DMS 273 (cell line): Measurements from ENCODE around the gene SPAST.
"Not testable (repeated sequence)": the region's sequence is repeated elsewhere in the genome, so short reads cannot be mapped to it uniquely, and the experiment has no call there.

Experiments
- DNase-seq: peaks from one replicate; lab custom pipeline; 2025; ENCODE audit not compliant: unreplicated experiment; lab: John Stamatoyannopoulos, UW

The SPAST gene, protein sequence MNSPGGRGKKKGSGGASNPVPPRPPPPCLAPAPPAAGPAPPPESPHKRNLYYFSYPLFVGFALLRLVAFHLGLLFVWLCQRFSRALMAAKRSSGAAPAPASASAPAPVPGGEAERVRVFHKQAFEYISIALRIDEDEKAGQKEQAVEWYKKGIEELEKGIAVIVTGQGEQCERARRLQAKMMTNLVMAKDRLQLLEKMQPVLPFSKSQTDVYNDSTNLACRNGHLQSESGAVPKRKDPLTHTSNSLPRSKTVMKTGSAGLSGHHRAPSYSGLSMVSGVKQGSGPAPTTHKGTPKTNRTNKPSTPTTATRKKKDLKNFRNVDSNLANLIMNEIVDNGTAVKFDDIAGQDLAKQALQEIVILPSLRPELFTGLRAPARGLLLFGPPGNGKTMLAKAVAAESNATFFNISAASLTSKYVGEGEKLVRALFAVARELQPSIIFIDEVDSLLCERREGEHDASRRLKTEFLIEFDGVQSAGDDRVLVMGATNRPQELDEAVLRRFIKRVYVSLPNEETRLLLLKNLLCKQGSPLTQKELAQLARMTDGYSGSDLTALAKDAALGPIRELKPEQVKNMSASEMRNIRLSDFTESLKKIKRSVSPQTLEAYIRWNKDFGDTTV

DNA sequence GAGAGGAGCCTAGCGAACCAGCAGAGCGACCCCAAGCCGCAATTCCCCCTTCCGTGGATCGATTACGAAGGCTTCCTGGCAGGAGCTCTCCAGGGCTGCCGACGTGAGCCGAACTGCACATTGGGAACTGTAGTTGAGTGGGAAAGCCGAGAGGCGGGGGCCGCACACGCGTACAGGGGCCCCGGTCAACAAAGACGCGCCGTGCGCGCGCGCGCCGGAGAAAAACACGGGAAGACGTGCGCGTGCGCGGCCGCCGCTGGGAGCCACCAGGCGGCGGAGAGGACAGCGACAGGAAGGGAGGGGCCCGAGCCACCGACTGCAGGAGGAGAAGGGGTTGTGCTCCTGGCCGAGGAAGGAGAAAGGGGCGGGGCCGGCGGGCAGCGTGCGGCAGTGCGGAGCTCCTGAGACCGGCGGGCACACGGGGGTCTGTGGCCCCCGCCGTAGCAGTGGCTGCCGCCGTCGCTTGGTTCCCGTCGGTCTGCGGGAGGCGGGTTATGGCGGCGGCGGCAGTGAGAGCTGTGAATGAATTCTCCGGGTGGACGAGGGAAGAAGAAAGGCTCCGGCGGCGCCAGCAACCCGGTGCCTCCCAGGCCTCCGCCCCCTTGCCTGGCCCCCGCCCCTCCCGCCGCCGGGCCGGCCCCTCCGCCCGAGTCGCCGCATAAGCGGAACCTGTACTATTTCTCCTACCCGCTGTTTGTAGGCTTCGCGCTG lies at the start of gene SPAST:
TSS of gene SPAST (plus strand) at position 247 of the 711 bp plus-strand sequence. CDS start at position 523, 276 bp downstream.
- DNase-seq = peak; percentile 99

DNA sequence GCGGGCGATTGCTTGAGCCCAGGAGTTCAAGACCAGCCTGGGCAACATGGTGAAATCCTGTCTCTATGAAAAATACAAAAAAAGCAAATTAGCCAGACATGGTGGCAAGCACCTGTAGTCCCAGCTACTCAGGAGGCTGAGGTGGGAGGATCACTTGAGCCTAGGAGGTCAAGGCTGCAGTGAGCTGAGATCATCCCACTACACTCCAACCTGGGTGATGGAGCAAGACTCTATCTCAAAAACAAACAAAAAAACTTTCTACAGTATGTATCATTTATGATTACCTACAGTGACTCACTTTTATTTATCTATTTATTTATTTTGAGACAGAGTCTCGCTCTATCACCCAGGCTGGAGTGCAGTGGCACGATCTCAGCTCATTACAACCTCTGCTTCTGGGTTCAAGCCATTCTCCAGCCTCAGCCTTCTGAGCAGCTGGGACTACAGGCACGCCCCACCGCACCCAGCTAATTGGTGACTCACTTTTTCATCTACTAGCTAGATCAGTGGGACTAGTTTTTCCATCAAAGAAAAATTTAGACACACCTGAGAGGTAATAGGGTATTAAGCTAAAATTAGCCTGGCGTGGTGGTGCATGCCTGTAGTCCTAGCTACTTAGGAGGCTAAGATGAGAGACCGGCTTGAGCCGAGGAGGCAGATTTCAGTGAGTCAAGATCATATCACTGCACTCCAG lies 44.4 kb upstream of the SPAST start:
- DNase-seq = peak; percentile 4

DNA sequence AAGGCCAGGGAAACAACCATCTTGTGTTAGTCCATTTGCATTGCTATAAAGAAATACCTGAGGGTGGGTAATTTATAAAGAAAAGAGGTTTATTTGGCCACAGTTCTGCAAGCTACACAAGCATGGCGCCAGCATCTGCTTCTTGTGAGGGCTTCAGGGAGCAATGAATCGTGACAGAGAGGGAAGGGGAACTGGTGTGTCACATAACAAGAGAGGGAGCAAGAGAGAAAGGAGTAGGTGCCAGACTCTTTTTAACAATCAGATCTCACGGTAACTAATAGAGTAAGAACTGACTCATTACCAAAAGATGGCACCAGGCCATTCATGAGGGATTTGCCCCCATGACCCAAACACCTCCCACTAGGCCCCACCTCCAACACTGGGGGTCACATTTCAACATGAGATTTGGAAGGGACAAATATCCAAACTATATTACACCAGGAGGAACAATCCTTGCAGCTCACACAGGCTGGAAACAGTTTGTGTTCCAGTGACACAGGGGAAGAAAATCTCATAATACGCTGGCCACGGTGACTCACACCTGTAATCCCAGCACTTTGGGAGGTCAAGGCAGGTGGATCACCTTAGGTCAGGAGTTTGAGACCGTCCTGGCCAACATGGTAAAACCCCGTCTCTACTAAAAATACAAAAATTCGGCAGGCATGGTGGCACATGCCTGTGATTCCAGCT lies 29.0 kb upstream of the SPAST start:
- not testable (repeated sequence) for DNase-seq

DNA sequence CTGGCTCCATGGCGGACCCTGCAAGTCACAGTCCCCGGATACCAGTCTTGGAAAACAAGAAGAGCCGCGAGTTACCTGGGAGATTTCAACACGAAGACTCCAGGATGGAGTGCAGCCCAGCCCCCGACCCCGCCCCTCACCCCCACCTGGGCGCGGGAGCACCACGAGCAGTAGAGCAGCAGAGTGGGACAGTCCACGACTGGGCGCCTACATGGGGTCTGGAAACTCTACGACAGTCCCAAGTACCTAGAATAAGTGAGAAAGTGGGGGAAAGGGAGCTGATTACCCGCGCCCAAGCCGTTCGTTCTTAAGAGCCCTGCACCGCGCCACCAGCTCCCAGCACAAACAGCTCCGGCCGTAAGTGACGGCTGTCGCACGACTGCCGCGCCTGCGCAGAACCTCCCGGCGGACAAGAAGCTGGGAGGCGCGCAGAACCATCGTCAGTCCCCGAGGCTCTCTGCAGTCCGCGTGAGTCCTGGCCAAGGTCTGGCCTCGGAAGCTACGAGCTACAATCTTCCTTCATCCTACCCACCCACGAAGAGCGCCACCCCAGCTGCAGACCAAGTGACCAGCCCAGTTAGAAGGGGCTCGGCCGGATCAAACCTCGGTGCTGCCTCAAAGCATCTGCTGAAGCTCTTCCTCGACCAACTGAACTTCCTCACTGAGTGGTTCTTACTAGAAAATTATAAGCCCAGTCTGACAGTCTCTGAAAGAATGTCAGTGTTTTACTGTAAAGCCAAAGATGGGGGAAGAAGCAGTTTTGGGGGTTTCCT lies 23.7 kb upstream of the SPAST start, which contains the start of gene DPY30:
TSS of gene DPY30 (minus strand) at position 359 of the 773 bp plus-strand sequence. CDS start at position 10, 349 bp downstream.
- peak; percentile 97 for DNase-seq

DNA sequence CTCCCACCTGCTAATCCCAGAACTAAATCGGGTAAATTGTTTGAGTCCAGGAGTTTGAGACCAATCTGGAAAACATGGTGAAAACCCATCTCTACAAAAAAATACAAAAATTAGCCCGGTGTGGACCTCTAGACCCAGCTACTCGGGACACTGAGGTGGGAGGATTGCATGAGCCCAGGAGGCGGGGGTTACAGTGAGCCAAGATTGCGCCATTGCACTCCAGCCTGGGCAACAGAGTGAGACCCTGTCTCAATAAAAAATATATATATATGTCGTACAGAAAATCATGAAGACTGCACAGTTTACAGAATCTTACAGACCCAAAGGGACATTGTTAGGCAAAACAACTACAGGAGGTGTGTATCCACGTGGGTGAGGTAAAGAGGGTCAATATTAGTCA lies 19.8 kb upstream of the SPAST start:
- DNase-seq = no peak

DNA sequence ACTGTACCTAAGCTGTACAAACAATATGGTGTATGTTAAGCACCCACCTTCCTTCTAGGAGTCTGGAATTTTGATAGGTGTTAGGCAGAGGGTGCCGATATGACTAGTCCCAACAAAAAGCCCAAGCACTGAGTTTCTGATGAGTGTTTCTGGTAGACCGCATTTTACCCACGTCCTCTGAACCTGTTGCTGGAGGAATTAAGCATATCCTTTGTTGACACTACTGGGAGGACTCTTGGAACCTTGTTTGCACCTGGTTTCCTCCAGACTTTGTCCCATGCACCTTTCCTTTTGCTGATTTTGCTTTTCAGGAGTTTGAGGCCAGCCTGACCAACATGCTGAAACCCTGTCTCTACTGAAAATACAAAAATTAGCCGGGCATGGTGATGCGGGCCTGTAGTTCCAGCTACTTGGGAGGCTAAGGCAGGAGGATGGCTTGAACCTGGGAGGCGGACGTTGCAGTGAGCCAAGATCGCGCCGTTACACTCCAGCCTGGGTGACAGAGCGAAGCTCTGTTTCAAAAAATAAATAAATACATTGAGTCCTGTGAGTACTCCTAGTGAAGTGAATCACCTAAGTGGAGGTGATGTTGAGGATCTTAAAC lies 11.4 kb upstream of the SPAST start:
- DNase-seq = no peak

DNA sequence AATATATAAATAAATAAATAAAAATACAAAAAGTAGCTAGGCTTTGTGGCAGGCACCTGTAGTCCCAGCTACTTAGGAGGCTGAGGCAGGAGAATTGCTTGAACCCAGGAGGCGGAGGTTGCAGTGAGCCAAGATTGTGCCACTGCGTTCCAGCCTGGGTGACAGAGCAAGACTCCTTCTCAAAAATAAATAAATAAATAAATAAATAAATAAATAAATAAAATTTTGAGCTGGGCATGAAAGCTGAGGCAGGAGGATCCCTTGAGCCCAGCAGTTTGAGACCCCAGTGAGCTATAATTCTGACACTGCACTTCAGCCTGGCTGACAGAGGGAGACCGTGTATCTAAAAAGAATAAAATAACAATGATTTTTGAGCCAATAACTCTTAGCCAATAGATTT lies 8.8 kb upstream of the SPAST start:
- not testable (repeated sequence) for DNase-seq

DNA sequence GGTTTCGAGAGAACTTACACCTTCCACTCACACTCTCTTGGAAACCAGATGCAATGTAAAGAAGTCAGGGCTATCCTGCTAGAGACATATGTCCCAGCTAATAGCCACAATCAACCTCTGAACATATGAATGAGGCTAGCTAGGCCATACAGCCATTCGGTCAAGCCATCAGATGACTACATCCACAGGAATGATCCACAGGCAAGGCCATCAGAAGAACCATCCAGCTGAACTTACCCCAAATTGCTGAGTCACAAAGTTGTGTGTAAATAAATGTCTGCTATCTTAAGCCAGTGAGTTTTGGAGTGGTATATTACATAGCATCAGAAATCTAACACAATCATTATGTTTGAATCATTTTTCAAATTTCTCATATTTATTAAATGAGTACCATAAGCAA lies 5.2 kb upstream of the SPAST start:
- no peak for DNase-seq

DNA sequence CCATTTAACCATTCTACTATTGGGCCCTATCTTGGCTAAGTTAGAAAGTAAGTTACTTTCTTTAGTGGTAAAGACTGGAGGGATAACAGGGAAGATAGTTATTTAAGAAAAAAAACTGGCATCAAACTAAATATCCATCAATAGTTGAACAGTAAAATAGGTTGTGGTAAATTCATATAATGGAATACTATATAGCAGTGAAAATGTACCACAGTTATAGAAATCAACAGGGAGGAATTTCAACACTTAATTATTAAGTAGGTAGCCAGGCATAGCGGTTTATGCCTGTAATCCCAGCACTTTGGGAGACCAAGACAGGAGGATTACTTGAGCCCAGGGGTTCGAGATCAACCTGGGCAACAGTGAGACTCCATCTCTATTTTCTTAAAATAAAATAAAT lies 3.1 kb upstream of the SPAST start:
- DNase-seq = no peak

DNA sequence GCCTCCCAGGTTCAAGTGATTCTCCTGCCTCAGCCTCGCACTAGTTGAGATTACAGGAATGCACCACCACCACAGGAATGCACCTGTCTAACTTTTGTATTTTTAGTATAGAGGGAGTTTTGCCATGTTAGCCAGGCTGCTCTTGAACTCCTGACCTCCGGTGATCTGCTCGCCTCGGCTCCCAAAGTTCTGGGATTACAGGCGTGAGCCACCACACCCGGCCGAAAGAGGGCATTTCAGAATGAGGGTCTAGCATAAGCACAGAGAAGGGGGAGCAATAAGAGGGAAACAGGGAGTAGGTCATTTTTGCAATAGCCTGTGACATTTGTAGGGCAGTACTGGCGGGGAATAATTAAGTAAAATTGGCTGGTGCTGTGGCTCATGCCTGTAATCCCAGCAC lies 1.9 kb upstream of the SPAST start:
- no peak for DNase-seq

DNA sequence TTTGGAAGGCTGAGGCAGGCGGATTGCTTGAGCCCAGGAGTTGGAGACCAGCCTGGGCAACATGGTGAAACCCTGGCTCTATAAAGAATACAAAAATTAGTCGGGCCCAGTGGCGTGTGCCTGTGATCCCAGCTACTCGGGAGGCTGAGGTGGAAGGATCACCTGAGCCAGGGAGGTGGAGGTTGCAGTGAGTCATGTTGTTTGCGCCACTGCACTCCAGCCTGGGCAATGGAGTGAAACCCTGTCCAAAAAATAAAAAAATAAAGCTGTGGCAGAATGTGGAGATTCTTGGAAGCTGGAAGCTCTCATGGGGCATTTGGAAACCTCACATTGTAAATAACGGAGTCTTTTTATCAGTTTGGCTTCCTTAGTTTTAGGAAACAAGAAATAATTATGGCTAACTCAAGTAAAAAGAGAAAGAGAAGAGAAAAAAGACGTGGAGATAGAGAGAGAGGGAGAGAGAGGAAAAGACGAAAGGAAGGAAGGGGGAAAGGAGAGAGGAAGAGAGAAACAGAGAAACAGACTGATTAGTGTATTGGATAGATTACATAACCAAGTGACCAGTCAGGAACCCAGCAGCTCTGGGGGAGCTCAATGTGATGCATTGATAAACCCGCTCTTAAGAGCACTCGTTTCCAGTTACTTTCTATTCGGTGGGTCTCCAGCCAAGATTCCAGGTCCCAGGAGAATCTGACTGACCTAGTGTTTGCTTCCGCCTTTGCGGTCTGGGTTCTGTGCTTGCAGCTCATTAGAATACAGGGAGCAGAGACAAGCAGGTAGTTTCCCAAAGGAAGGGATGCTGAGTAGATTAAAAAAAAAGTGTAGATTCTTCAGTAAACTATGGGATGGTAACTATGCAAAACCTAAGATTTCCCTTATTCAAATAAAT lies 1.1 kb upstream of the SPAST start:
- peak; percentile 80 for DNase-seq

DNA sequence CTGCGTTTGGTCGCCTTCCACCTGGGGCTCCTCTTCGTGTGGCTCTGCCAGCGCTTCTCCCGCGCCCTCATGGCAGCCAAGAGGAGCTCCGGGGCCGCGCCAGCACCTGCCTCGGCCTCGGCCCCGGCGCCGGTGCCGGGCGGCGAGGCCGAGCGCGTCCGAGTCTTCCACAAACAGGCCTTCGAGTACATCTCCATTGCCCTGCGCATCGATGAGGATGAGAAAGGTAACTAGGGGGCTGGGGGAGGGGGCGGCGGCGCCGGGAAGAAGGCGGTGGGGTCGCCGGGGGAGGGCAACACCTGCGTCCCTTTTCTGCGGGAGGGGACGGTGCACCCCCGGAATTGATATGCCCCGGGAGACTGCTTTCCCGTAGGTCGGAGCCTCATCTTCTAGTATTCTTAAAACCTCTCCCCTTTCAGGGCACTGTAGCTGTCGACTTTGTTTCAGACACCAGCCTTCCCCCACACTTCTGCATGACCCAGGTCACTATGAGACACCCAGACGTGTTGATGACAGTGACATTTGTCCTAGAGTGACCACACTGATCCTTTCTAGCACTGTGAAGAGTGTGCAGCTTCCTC lies 755 bp downstream of the SPAST start:
- DNase-seq = no peak

DNA sequence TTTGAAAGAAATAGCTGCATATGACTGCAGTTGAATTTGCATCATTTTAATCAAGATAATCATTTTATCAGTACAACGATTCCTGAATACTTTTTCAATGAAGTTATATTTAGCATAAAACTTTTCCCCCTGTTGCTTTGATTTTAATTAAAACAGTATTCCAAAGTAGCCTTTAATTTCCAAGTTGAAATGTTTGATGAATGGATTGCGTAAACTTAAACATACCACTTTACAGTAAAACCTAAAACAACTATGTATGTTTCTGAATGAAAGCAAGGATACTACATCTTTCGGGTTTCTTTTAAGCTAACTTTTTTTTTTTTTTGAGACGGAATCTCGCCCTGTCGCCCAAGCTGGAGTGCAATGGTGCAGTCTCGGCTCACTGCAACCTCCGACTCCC lies 1.4 kb downstream of the SPAST start:
- no peak for DNase-seq

DNA sequence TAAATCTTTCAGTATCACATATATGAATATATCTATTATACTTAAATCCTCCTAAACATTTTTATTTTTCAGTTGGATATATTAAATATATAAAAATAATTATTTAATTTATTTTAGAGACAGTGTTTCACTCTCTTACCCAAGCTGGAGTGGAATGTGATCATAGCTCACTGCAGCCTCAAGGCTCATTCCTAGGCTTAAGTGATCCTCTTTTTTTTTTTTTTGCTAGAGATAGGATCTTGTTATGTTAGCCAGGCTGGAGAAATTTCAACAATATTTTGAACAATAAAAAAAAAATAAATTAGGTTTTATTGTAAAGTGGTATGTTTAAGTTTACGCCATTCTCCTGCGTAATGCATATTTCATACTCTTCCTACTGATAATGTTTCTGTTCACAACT lies 4.2 kb downstream of the SPAST start:
- DNase-seq = no peak

DNA sequence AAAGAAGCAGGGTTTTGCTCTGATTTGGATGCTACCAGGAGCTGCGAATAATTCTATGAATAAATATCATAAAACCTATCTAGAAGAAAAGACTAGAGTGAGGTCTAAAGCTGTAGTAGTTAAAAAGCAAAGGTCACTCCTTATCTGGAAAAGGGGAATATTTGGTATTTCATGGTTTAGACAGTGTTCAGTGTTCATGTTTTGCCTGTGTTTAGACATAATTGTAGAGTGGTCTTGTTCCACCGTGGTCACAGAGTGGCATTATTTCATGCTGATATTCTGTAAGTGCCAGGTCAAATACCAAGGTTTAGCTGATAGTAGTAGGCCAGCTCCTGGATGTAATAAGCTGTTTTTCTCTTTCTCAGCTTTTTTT lies 10.8 kb downstream of the SPAST start:
- no peak for DNase-seq

DNA sequence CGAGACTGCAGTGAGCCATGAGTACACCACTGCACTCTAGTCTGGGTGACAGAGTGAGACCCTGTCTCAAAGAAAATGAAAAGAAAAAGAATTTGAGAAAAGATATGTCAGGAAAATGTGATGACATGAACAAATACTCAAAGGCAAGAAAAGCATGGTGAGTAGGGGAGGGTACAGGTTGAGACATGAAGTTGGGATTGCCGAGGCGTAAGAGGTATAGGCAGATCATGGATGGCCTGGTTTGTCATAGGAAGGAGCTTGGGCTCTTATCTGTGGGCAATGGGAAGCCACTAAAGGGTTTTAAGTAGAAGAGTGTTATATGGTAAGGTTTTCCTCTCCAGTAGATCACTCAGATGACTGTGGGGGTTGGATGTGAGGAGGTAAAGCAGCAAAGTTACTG lies 32.3 kb downstream of the SPAST start:
- no peak for DNase-seq

DNA sequence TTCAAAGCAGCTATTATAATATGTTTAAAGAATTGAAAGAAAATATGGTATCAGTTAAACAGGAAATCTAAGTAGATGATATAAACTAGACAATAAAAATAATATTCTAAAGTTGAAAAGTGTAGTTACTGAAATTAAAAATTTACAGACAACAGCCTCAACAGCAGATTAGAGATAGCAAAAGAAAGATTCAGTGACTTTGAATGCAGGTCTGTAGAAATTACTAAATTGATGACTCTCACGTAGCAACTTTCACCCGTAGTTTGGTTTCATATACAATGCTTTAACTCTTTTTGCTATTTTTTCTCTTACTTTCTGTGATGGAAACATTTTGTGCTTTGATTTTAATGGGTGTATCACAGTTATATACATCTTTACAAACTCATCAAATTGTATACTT lies 44.8 kb downstream of the SPAST start:
- no peak for DNase-seq

DNA sequence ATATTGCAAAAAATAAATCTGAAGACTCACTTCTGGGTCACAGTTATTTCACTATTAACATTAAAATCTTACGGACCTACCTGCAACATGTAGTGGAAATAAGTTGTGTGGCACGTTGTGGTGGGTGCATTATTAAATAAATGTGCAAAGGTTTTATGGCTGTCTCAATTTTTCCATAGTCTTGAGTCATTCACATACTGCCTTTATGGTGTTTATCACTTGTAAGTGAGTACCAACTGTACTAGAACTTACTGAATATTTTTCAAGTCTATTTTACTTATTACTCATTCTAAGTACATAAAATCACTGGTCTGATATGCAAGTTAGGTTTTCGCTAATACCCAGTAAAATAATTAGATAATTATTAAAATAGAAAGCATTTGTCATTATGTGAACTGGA lies 54.7 kb downstream of the SPAST start:
- DNase-seq = no peak
